Naive thymus-derived CD4-positive, alpha-beta T cell (primary cell): ENCODE measurements around the gene SEBOX. TPM values are rescaled to one million over a fixed set of nuclear protein-coding genes. Genes with fewer than 3 reads are reported as not detected.

Experiments
- ATAC-seq: fragments of 150-1000 bp; cut with Tn5 transposase; 2 replicates; pipeline ENCODE4 v1.10.0; 2021; ENCODE audit warnings: mild to moderate bottlenecking, moderate library complexity
- CTCF ChIA-PET: fragments of 350-600 bp; sonication (Branson Sonifier 250); formaldehyde crosslinking; loops from one replicate; lab custom pipeline; 2021; ENCODE audit warnings: antibody characterized with exemption; lab: Charles Lee
- POLR2A ChIA-PET: fragments of 350-600 bp; sonication (Branson Sonifier 250); formaldehyde crosslinking; loops from one replicate; lab custom pipeline; 2021; ENCODE audit warnings: antibody characterized with exemption, inconsistent platforms; lab: Charles Lee
- DNase-seq, 9 donors: peaks; one replicate each; pipeline versions ENCODE4 v3.0.0 to v3.0.0-alpha.2; 2020 to 2022; ENCODE audit warnings: mixed read lengths in 1 of 9
- H3K27ac ChIP-seq: one replicate; pipeline ENCODE4 v1.7.0; 2013; ENCODE audit warnings: mild to moderate bottlenecking, low read depth, low read length, moderate library complexity
- H3K27me3 ChIP-seq, 2 donors: one replicate each; pipeline ENCODE4 v1.7.0; 2013; ENCODE audit warnings: low read length in 2 of 2, mild to moderate bottlenecking in 2 of 2, moderate library complexity in 2 of 2; ENCODE audit not compliant: control insufficient read depth in 2 of 2, insufficient read depth in 2 of 2
- H3K36me3 ChIP-seq, 3 experiments: 1 replicate in 2 of 3; 2 replicates in 1 of 3; pipeline ENCODE4 v1.7.0; 2013; ENCODE audit warnings: low read length in 3 of 3, mild to moderate bottlenecking in 3 of 3, moderate library complexity in 1 of 3; ENCODE audit not compliant: insufficient read depth in 3 of 3, control insufficient read depth in 2 of 3
- H3K4me1 ChIP-seq, 2 donors: one replicate each; pipeline ENCODE4 v1.7.0; 2013; ENCODE audit warnings: low read length in 2 of 2, mild to moderate bottlenecking in 2 of 2, moderate library complexity in 1 of 2; ENCODE audit not compliant: control insufficient read depth in 2 of 2, insufficient read depth in 2 of 2
- H3K4me3 ChIP-seq: 2 replicates; pipeline ENCODE4 v1.7.0; 2013; ENCODE audit warnings: mild to moderate bottlenecking, low read length
- H3K9me3 ChIP-seq, 3 experiments: 1 replicate in 2 of 3; 2 replicates in 1 of 3; pipeline ENCODE4 v1.7.0; 2013; ENCODE audit warnings: low read length in 3 of 3; ENCODE audit not compliant: control insufficient read depth in 2 of 3
- H3K27ac Mint-ChIP-seq, 9 donors: one replicate each; pipeline ENCODE4 v1.8.0; 2020 to 2022; ENCODE audit warnings: mixed read lengths in 9 of 9, mild to moderate bottlenecking in 8 of 9, moderate library complexity in 5 of 9, inconsistent platforms in 2 of 9
- H3K27me3 Mint-ChIP-seq, 5 donors: one replicate each; pipeline ENCODE4 v1.8.0; 2021 to 2022; ENCODE audit warnings: mixed read lengths in 5 of 5, mild to moderate bottlenecking in 1 of 5
- H3K36me3 Mint-ChIP-seq, 5 donors: one replicate each; pipeline ENCODE4 v1.8.0; 2020 to 2022; ENCODE audit warnings: mixed read lengths in 5 of 5, mild to moderate bottlenecking in 3 of 5, inconsistent platforms in 1 of 5
- H3K4me1 Mint-ChIP-seq, 7 donors: one replicate each; pipeline ENCODE4 v1.8.0; 2020 to 2022; ENCODE audit warnings: mixed read lengths in 7 of 7, mild to moderate bottlenecking in 3 of 7, inconsistent platforms in 1 of 7
- H3K4me3 Mint-ChIP-seq, 10 donors: one replicate each; pipeline ENCODE4 v1.8.0; 2020 to 2022; ENCODE audit warnings: mild to moderate bottlenecking in 10 of 10, mixed read lengths in 10 of 10, moderate library complexity in 6 of 10, inconsistent platforms in 2 of 10
- H3K9me3 Mint-ChIP-seq, 11 donors: one replicate each; pipeline ENCODE4 v1.8.0; 2020 to 2022; ENCODE audit warnings: mixed read lengths in 11 of 11, mild to moderate bottlenecking in 4 of 11, inconsistent platforms in 1 of 11, moderate library complexity in 1 of 11
- intact Hi-C, 2 donors: fragments of 100-400 bp; cut with micrococcal nuclease; formaldehyde crosslinking; loops; one replicate each; pipeline ENCODE4 v1.15.1; 2023
- polyA plus RNA-seq, 2 donors: library from polyadenylated mRNA; unstranded; fragments of 300-500 nt; fragmentation: Illumina TruSeq; gene quantifications; one replicate each; pipeline ENCODE4 v1.2.3, GENCODE V29; 2021
- total RNA-seq, 6 experiments: library from RNA in 5 of 6; stranded (reverse) in 5 of 6; gene quantifications; 1 replicate in 5 of 6; 2 replicates in 1 of 6; pipeline ENCODE4 v1.2.3 and lab custom pipeline; 2021 to 2026

SEBOX gene
- total and polyA plus RNA-seq, 7 experiments from 2014 or later: not detected

DNA sequence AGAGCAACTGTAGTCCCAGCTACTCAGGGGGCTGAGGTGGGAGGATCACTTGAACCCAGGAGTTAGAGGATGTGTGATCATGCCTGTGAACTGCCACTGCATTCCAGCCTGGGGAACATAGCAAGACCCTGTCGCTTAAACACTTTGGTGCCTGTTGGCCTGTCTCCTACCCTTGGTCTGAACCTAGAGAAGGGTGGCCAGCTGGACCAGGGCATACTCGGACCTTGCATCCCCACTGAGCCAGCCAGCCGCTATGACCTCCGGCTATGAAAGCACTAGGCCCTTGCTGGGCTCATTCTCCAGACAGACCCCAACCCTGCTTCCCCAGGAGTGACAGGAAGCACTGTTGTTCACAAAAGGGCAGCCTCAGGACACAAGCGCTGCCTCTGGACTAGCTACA is 34.3 kb downstream of the SEBOX start:
- Histone ChIP-seq H3K27me3 (no peaks in the 10 kb centered on the region), H3K36me3 (peaks cover 3 to 47% (median 7%) of the 10 kb centered on the region in 3 experiments), H3K27ac (no peak overlapping the region), H3K4me1 (peaks cover 9 to 10% of the 10 kb centered on the region in 2 donors), H3K4me3 (no peak overlapping the region), H3K9me3 (no peaks in the 10 kb centered on the region)
- Mint-ChIP-seq H3K27me3 (no peaks in the 10 kb centered on the region), H3K4me3 (no peak overlapping the region), H3K27ac (peak overlapping the region in 1 of 9 donors; percentile 31), H3K4me1 (peaks cover 14 to 32% (median 30%) of the 10 kb centered on the region in 7 donors), H3K9me3 (peaks cover 0 to 1% (median 0%) of the 10 kb centered on the region in 11 donors), H3K36me3 (peaks cover 0 to 27% (median 5%) of the 10 kb centered on the region in 5 donors)
- no peak for DNase-seq
- ChIA-PET POLR2A (no interaction called here), CTCF (no interaction called here)
- ATAC-seq: no peak
- intact Hi-C loops: loop anchor here (10.0 kb wide), 2 partner anchors 214 to 314 kb away; partner anchors contain the start of gene BLTP2 (in 1 of the 2)

- ChIA-PET CTCF (interaction anchor here (0.7 kb wide), 1 partner anchor 820 kb away, joined by 3 read pairs; no protein-coding TSS in a partner anchor), POLR2A (no interaction called here)
- peaks cover 0 to 27% (median 5%) of the 10 kb centered on the region in 5 donors for H3K36me3 Mint-ChIP-seq
- H3K9me3 ChIP-seq: no peaks in the 10 kb centered on the region
- peaks cover 3 to 45% (median 7%) of the 10 kb centered on the region in 3 experiments for H3K36me3 ChIP-seq
- DNase-seq: no peak
- H3K4me1 Mint-ChIP-seq: peaks cover 0 to 13% (median 9%) of the 10 kb centered on the region in 7 donors
- H3K27ac Mint-ChIP-seq: peak overlapping the region in 1 of 9 donors; percentile 4
- H3K27ac ChIP-seq: no peak overlapping the region
- intact Hi-C loops: no loop called here
- H3K9me3 Mint-ChIP-seq: peaks cover 0 to 1% (median 0%) of the 10 kb centered on the region in 11 donors
- no peak overlapping the region for H3K4me3 ChIP-seq
- no peak for ATAC-seq
- H3K27me3 ChIP-seq: no peaks in the 10 kb centered on the region
- H3K4me1 ChIP-seq: no peaks in the 10 kb centered on the region
- H3K4me3 Mint-ChIP-seq: no peak overlapping the region
- no peaks in the 10 kb centered on the region for H3K27me3 Mint-ChIP-seq
These were observed 36.7 kb downstream of the SEBOX start for GRCh38 chr17:28328325-28328724.

- no peaks in the 10 kb centered on the region for H3K27me3 Mint-ChIP-seq
- H3K4me1 Mint-ChIP-seq: peaks cover 0 to 13% (median 7%) of the 10 kb centered on the region in 7 donors
- peak overlapping the region in 2 of 9 donors; percentile 9 to 32 for H3K27ac Mint-ChIP-seq
- Histone ChIP-seq H3K27ac (no peak overlapping the region), H3K4me1 (no peaks in the 10 kb centered on the region), H3K27me3 (no peaks in the 10 kb centered on the region), H3K4me3 (no peak overlapping the region), H3K36me3 (peaks cover 3 to 45% (median 7%) of the 10 kb centered on the region in 3 experiments), H3K9me3 (no peaks in the 10 kb centered on the region)
- ATAC-seq: no peak
- no peak overlapping the region for H3K4me3 Mint-ChIP-seq
- DNase-seq: no peak
- H3K9me3 Mint-ChIP-seq: peaks cover 0 to 1% (median 0%) of the 10 kb centered on the region in 11 donors
- POLR2A ChIA-PET: no interaction called here
- peaks cover 0 to 27% (median 5%) of the 10 kb centered on the region in 5 donors for H3K36me3 Mint-ChIP-seq
- intact Hi-C loops: no loop called here
- CTCF ChIA-PET: no interaction called here
These were observed 37.3 kb downstream of the SEBOX start for GRCh38 chr17:28327709-28328108.

GRCh38 chr17:28327031-28327607 is 37.9 kb downstream of the SEBOX start:
- no peaks in the 10 kb centered on the region for H3K4me1 ChIP-seq
- Mint-ChIP-seq H3K27ac (peak overlapping the region in 1 of 9 donors; percentile 32), H3K4me1 (peaks cover 0 to 14% (median 1%) of the 10 kb centered on the region in 7 donors), H3K4me3 (no peak overlapping the region), H3K27me3 (no peaks in the 10 kb centered on the region), H3K9me3 (peaks cover 0 to 1% (median 0%) of the 10 kb centered on the region in 11 donors), H3K36me3 (peaks cover 0 to 25% (median 5%) of the 10 kb centered on the region in 5 donors)
- intact Hi-C loops: no loop called here
- DNase-seq (peak in 1 of 9 donors; percentile 17), ATAC-seq (no peak)
- no peaks in the 10 kb centered on the region for H3K9me3 ChIP-seq
- no peak overlapping the region for H3K27ac ChIP-seq
- peaks cover 3 to 43% (median 7%) of the 10 kb centered on the region in 3 experiments for H3K36me3 ChIP-seq
- no peaks in the 10 kb centered on the region for H3K27me3 ChIP-seq
- no peak overlapping the region for H3K4me3 ChIP-seq
- POLR2A ChIA-PET: no interaction called here
- CTCF ChIA-PET: no interaction called here

DNA sequence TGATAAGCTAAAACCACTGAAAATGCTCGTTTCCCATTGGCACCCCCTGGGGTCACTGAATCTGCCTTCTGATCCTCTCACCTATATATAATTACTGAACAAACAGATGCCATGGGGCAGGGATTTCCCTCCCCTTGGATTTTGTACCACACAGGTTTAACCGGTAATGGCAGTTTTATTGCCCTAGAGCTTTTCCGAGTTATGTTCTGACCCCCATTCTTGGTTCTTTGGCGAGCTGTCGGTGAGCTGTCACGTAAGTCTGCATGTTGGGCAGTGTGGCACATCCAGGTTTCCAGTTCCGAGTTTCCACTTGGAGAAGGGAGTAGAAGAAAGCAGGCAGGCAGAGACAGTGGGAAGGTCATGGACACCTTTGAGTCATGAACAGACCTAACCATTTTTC is 38.9 kb downstream of the SEBOX start:
- ChIA-PET POLR2A (no interaction called here), CTCF (no interaction called here)
- DNase-seq: no peak
- H3K9me3 Mint-ChIP-seq: peaks cover 0 to 1% (median 0%) of the 10 kb centered on the region in 11 donors
- no peak for ATAC-seq
- H3K4me1 Mint-ChIP-seq: peaks cover 0 to 21% (median 0%) of the 10 kb centered on the region in 7 donors
- H3K36me3 ChIP-seq: peaks cover 3 to 33% (median 3%) of the 10 kb centered on the region in 3 experiments
- H3K4me3 Mint-ChIP-seq: no peak overlapping the region
- H3K27me3 ChIP-seq: no peaks in the 10 kb centered on the region
- H3K9me3 ChIP-seq: no peaks in the 10 kb centered on the region
- H3K27ac Mint-ChIP-seq: peak overlapping the region in 1 of 9 donors; percentile 56
- peaks cover 0 to 18% (median 5%) of the 10 kb centered on the region in 5 donors for H3K36me3 Mint-ChIP-seq
- H3K27me3 Mint-ChIP-seq: no peaks in the 10 kb centered on the region
- intact Hi-C loops: no loop called here
- no peaks in the 10 kb centered on the region for H3K4me1 ChIP-seq
- no peak overlapping the region for H3K4me3 ChIP-seq
- no peak overlapping the region for H3K27ac ChIP-seq

GRCh38 chr17:28325211-28325610 is 39.8 kb downstream of the SEBOX start:
- no peak for DNase-seq
- H3K36me3 Mint-ChIP-seq: peaks cover 0 to 18% (median 5%) of the 10 kb centered on the region in 5 donors
- no peak overlapping the region for H3K27ac ChIP-seq
- no peaks in the 10 kb centered on the region for H3K9me3 ChIP-seq
- intact Hi-C loops: no loop called here
- peaks cover 0 to 1% (median 0%) of the 10 kb centered on the region in 11 donors for H3K9me3 Mint-ChIP-seq
- ChIA-PET CTCF (no interaction called here), POLR2A (no interaction called here)
- ATAC-seq: no peak
- H3K27me3 ChIP-seq: no peaks in the 10 kb centered on the region
- no peak overlapping the region for H3K4me3 Mint-ChIP-seq
- H3K27ac Mint-ChIP-seq: no peak overlapping the region
- H3K4me1 Mint-ChIP-seq: peaks cover 0 to 30% (median 4%) of the 10 kb centered on the region in 7 donors
- H3K27me3 Mint-ChIP-seq: no peaks in the 10 kb centered on the region
- peaks cover 0 to 24% (median 3%) of the 10 kb centered on the region in 3 experiments for H3K36me3 ChIP-seq
- no peak overlapping the region for H3K4me3 ChIP-seq
- no peaks in the 10 kb centered on the region for H3K4me1 ChIP-seq
